GM11168 (cell line): ENCODE data around the gene UBE2E1.

ENCODE experiments used
- in situ Hi-C: fragments of 300-500 bp; cut with MboI; formaldehyde crosslinking; loops from one replicate; pipeline ENCODE4 v1.12.0; 2022; ENCODE audit warnings: low sequenced_read_pairs; ENCODE audit not compliant: unreplicated experiment

The UBE2E1 gene

DNA sequence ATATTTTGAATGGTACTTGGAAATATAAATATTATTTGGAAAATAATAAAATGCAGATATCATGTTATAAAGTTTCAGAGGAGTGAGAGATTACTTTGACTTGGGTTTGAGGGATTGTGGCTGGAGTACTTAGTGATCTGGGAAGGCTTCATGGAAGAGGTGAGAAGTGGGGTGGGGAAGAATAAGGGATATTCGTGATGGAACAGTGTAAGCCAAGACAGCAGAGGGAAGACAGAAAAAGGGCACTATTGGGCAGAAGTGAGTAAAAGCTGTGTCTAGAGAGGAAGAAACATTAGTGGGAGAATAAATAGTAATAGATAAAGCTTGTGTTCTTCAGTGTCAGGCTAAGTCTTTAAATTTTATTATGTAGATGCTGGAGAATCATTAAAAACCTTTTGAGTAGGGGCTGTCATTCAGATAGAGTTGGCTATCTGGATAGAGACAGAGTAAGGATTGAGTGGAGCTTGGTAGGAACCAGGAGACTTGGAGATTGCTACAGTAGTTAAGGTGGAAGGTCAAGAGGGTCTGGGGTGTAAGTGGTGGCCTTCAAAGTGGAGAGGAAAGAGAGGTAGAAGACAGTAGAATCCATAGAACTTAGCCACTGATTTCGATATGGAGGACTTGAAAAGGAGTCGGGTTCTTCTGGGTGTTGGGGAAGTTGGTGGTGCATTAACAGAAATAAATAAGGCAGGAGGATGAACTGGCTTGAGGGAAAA, 11.9 kb downstream of the UBE2E1 start:
- in situ Hi-C loops, result no loop called here

DNA sequence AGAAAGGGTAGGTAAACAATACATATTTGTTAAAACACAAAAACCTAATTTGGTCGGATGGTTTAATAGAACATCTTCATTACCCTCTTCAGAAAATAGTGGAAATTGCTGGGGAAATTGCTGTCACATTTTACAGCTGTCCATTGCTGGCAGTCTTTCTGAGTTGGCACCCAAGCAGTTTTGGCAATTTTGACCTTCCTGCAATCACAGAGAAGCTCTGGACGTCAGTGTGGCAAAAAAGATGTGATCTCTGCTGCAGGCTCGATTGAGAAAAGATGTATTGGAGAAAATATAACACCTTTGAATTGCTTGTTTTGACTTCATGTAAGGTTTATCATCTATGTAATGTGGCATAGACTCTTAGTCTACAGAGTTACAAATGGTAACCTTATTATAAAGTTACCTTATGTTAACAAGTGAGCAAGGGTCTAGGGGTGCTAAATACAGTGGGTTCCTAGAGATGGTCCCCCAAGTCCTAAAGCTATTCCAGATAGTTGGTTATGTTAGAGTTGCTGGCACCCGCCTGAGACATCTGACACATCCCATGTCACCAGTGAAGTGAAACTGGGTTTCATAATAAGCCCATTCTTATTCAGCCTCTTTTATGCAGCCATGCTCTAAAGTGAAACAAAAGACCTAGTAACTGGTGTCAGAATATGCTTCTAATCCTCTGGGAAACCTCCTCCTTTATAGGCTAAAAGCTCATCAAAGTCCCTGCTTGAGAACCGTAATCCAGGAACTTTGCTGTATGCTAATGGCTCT, 14.0 kb downstream of the UBE2E1 start:
- in situ Hi-C loops, result no loop called here

DNA sequence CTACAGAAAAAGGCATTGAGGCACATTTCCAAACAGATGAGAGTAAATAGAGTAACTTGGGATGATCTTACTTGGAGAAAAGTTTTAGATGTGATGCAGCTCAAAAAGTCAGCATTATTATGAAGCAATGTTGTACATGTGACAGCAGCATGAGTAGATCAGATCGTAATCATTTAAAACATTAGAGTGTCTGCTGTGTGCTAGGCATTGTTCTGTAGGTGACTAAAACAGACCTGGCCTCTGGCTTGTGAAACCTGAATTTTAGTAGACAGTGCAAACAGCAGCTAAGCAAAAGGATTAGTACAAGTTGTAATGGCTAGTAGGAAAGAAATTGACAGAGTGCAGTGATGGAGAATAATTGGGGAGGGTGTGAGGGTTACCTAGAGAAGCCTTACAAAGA, 15.1 kb downstream of the UBE2E1 start:
- in situ Hi-C loops, result no loop called here

DNA sequence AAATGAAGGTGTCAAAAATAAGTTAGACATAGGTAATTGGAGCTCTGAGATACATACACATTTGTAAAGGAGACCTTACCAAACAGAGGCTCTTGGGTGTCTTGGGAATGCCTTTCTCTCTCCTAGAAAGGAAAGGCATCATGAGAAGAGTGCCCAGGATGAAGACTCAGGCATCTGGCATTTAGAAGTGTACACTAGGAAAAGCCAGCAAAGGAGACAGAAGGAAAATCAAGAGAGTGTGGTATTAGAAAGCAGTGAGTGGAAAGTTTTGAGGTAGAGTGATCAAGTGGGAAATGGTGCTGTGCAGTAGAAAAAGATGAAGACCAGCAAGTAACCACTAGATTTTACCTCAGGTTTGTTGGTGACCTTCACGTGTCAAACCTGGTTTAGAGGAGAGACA, 16.1 kb downstream of the UBE2E1 start:
- in situ Hi-C loops, result no loop called here

DNA sequence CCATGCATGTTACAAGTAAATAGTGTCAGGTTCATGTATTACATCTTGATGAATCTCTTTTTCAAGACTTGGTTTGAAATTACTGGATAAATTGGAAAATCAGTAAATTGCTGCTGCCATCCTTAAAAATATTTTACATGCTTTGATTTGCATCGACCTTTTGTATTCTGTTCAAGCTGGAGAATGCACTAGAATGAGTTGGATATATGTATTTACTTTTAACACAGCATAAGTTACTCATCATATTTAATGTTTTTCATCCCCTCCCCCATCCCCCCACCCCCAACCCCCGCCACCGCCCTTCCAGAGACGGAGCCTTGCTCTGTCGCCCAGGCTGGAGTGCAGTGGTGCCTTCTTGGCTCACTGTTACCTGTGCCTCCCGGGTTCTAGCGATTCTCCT, 16.8 kb downstream of the UBE2E1 start:
- in situ Hi-C loops, result no loop called here

DNA sequence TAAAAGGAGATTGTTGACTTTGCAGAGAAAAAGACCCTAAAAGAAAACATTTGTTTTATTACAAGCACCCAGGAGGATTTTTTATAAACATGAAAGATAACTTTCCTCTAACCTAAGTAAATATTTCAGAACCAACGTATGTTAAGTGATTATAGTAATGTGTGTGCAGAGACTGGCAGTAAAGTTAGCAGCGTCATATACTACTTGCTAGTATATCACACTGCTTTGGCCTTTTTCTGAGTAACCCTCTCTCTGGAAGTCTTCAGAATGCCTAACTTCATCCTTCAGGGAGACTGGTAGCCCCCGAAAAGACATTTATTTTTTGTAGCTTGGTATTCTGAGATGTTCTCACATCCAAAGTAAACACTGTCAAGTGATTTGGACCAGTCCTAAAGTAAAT, 17.9 kb downstream of the UBE2E1 start:
- in situ Hi-C loops, result no loop called here

DNA sequence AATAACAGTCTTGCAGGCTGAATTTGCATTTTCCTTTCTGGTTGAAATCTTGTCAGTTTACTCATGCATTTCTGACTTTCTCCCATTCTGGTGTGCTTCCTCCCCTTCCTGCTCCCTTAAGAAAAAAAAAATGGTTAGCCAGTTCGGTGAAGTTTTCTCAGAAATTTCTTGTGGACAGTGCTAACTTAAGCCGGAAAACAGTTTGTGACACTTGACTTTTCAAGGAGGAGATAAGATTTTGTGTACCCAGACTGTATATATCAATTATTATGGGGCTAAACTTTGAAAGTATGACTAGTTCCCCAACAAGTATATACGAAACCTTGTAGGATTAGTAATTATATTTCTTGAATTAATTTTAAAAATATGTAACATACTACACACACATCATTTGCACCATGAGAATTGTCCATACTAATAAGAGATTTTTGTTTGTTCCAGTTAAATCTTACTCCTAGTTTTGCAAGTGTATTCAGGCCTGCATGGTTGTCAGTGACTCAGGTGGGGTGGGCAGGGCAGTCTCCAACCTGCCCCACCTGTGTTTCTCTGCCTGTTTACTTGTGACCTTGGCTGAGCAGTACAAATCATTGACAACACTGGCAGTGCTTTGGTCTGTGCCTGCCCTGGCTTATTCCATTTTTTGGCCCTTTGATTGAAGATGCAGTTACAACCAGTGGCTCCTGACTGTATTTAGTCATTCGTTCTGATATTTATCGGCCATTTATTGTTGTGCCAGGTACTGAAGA, 19.1 kb downstream of the UBE2E1 start:
- in situ Hi-C loops, result no loop called here

DNA sequence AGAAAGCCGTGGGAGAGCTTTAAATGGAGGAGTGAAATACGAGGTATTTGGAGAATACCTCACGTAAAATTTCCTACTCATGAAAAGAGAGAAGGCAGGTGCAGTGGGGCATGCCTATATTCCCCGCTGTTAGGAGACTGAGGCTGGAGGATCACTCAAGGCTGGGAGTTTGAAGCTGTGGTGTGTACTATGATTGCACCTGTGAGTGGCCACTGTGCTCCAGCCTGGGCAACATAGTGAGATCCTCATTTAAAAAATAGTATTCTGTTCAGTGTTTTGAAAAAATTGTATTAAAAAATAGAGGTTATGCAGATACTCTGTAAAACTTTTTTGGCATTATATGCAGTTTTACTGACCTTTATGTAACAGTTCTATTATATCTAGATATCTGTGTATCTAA, 20.0 kb downstream of the UBE2E1 start:
- in situ Hi-C loops, result no loop called here

DNA sequence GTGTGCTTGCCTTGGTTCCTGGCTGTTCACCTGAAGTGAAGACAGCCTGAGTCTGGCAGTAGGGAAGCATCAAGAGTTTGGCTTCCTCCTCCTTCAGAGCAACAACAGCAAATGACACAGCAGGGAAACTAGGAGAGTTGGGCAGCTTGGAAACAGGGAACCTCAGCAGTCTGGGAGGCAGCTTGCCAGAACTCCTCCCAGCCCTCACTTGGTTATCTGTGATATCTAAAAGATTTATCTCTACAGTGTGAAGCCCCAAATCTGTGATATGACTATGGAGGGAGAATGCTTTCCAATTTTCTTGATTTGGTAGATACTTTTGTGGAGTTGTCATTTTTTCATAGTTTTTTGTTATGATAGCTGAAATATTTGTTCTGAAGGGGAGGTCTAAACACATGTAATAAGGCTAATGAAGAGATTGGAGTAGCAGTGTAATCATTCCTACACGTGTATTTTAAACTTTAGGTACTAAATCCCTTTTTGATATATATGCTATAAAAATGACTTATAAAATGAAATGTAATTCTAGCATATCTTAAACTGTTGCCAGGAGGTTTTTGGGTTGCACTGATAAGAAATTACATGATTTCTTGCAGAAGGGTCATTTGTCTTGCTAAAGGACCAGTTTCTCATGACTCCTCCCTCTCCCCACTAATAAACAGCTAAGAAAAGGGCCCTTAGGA, 20.8 kb downstream of the UBE2E1 start:
- in situ Hi-C loops, result no loop called here

DNA sequence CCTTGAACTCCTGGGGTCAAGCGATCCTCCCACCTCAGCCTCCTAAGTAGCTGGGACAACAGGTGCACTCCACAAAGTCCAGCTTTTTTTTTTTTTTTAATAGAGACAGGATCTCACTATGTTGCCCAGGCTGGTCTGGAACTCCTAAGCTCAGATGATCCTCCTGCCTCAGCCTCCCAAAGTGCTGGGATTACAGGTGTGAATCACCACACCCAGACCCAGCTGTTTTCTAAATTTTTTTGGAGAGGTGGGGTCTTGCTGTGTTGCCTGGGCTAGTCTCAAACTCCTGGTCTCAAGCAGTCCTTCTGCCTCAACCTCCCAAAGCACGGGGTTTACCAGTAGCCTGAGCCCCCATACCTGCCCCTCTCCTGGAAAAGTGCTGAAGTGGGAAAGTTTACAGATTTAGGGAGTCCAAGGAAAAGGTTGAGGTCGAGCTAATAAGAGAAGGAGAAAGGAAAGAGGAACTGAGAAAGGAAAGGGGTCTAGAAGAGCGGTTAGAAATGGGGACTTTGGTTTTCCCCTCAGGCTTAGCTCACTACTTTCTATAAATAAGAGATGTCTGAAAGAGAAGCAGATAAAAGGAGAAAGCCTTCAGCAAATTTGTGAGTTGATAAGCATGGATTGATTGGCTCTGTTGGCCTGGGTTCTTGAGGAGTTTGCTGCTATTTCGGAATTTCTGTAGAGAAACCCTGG, 23.6 kb downstream of the UBE2E1 start:
- in situ Hi-C loops, result no loop called here

DNA sequence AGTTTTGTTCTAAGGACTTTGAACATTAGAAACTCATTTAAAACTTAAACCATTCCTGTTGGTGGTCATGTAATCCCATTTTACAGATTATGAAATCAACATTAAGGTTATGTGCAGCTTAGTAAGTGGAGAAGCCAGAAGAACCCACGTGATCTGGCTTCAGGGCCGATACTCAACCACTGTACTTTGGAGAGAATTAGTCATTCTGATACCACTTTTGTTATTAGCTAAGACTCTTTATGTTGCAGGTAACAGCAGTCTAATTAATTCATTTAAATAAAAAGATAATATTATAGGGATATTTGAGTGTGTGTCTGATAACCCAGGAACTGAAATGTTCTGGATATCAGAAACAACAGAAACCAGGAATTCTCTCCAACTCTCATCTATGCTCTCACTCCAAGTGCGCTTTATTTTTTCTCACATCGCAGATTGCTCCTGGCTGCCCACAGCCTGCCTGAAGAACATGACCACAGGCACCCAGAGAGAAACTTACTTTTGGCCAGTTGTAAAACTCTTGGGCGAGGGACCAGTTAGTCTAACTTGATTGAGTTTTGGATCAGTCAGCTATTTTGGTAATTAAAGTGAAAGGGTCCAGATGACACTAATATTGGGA, 25.2 kb downstream of the UBE2E1 start:
- in situ Hi-C loops, result no loop called here

DNA sequence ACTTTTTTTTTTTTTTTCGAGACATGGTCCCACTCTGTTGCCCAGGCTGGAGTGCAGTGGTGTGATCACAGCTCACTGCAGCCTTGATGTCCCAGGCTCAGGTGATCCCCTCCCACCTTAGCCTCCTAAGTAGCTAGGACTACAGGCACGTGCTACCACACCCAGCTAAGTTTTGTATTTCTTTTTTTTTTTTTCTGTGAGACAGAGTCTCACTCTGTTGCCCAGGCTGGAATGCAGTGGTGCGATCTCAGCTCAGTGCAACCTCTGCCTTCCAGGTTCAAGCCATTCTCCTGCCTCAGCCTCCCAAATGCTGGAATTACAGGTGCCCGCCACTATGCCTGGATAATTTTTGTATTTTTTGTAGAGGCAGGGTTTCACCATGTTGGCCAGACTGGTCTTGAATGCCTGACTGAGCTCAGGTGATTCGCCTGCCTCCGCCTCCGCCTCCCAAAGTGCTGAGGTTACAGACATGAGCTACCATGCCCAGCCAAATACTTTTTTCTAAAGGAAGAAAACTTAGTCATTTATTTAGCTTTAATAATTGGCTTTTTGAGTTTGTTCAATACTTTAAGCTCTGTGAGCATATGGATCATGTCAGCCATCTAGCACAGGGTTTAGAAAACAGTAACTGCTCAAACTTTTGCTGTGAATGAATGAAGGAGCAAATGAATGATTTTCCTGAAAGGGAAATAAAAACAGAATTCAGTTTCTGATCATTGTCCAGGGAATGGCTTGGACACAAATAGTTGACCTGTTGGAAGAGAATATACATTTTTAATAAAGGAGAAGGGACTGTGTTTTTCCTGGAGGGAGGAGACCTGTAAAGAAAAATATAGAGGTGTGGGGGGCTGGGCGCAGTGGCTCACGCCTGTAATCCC, 26.0 kb downstream of the UBE2E1 start:
- in situ Hi-C loops, result no loop called here

DNA sequence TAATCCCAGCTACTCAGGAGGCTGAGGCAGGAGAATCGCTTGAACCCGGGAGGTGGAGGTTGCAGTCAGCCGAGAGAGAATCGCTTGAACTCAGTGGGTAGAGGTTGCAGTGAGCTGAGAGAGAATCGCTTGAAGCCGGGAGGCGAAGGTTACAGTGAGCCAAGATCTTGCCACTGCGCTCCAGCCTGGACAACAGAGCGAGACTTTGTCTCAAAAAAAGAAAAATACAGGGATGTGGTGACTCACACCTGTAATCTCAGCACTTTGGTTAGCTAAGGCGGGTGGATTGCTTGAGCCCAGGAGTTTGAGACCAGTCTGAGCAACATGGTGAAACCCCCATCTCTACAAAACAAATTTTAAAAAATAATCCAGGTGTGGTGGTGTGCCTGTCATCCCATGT, 26.8 kb downstream of the UBE2E1 start:
- in situ Hi-C loops, result no loop called here

DNA sequence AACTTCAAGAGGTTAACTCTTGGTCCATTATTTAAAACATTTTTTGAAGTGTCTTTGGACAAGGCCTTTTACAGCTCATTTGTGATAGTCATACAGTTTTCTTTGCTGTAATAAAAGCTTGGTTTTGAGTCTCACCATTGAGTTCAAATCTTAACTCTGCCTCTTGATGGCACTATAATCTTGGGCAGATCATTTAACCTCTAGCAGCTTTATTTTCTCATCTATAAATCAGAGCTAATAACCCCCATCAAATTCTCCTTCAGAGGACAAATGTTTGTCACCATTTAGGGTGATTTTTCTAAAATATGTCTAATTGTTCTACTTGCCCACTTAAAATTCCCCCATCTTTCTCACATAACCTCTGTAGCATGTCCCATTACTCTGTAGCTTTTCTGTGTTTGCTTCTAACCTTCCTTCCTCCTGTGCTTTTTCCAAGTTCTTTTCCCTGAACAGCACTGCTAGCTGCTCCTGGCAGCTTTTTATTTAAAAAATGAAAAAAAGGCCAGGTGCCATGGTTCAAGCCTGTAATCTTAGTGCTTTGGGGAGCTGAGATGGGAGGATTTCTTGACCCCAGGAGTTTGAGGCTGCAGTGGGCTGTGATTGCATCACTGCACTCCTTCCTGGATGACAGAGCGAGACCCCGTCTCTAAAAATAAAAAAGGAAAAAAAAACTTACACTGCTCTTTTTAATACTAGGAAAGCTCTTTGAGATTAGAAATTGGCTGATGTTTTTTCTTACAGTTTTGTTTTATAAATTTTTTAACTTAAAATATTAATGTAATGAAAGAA, 28.5 kb downstream of the UBE2E1 start:
- in situ Hi-C loops, result no loop called here

DNA sequence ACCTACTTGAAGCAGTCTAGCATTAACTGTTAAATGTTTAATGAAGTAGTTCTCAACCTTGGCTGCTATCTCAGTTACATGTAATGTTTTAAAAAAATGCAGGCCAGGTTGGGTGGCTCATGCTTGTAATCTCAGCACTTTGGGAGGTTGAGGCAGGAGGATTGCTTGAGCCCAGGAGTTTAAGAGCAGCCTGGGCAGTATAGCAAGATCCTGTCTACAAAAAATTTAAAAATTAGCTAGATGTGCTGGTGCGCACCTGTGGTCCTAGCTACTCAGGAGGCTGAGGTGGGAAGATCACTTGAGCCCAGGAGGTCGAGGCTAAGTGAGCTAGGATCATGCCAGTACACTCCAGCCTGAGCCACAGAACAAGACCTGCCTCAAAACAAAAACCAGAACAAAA, 29.3 kb downstream of the UBE2E1 start:
- in situ Hi-C loops, result no loop called here

DNA sequence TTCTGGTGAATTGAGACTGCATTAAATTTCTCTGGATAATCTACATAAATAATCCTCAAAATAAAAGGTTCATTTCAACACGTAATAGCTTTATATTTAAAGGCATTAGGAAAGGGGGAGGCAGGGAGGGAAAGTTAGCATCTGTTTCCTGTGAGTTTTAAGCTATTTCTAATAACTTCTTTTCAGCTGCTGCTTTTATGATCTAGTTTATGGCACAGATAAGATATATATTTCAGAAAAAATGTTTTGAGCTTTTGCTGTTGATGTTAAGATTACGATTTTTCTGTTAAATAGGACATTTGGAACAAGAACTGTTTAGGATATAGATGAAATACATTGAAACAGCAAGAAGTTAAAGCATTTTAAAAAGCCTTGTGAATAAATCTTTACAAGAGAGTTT, 30.0 kb downstream of the UBE2E1 start:
- in situ Hi-C loops, result no loop called here

DNA sequence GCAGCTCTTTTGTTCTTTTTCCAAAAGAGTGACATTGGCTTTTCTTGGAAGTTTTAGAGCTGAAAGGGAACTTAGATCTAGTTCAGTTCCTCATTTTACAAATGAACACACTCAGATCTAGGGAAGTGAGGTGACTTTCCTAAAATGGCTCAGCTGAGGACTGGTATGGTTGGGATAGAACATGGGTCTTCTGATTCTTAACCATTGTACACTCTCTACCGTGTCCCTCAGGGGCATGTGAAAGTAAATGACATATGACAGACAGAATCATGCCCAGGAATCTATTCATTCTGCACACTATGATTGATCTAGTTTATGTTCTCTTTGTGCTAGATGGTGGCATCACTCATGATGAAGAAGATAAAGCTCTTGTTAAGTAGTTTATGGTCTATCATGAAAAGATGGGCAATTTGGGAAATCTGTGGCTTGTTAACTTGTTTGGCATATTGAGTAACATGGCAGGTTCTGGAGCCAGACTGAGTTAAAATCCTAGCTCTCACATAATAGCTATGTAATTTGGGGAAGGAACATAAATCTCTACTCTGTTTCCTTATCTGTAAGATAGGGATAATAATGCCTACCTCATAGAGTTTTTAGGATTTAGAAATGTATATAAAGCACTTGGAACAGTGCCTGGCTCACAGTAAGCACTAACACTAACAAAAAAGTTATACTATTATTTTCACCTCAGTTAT, 30.9 kb downstream of the UBE2E1 start:
- in situ Hi-C loops, result no loop called here
